Endothelial cell of umbilical vein (primary cell): ENCODE measurements around the gene HIGD1A. TPM values are rescaled to one million over a fixed set of nuclear protein-coding genes. Genes with fewer than 3 reads are reported as not detected.

Source experiments
- BruUV-seq: library from RNA; stranded (reverse); fragments of 400-500 nt; replicated peaks from 2 replicates; lab custom pipeline; 2021; lab: Mats Ljungman, UMichigan
- CTCF ChIA-PET: fragments of 300-600, 350-600 bp; sonication (Branson Sonifier 250); formaldehyde crosslinking; loops from one replicate; lab custom pipeline; 2021; ENCODE audit warnings: antibody characterized with exemption, inconsistent platforms; lab: Charles Lee
- POLR2A ChIA-PET: fragments of 300-600, 350-600 bp; sonication (Branson Sonifier 250); formaldehyde crosslinking; loops from one replicate; lab custom pipeline; 2021; ENCODE audit warnings: antibody characterized with exemption, inconsistent platforms; lab: Charles Lee
- DNase-seq: peaks from one replicate; pipeline ENCODE4 v3.0.0-alpha.2; 2011; ENCODE audit warnings: low read depth, low spot score
- FAIRE-seq: peaks from 2 replicates; lab custom pipeline; 2011; peaks lifted over from hg19 to GRCh38; lab: Jason Lieb, UNC
- H2AFZ ChIP-seq: 2 replicates; pipeline ENCODE4 v1.6.0; 2012; ENCODE audit warnings: low read depth, low read length, control low read depth, inconsistent platforms
- H3K27ac ChIP-seq: 2 replicates; pipeline ENCODE4 v1.5.1; 2011; ENCODE audit warnings: low read depth, mild to moderate bottlenecking, control low read depth, low read length, moderate library complexity; ENCODE audit not compliant: insufficient read depth
- H3K27me3 ChIP-seq, 2 experiments: 2 replicates each; pipeline versions ENCODE4 v1.6.0 to v1.6.1; 2011; ENCODE audit warnings: low read length in 2 of 2, mixed read lengths in 1 of 2; ENCODE audit not compliant: control insufficient read depth in 2 of 2, insufficient read depth in 2 of 2
- H3K36me3 ChIP-seq, 2 experiments: 2 replicates in 1 of 2; 3 replicates in 1 of 2; pipeline ENCODE4 v1.5.1; 2011; ENCODE audit warnings: low read length in 2 of 2, mild to moderate bottlenecking in 1 of 2, moderate library complexity in 1 of 2; ENCODE audit not compliant: control insufficient read depth in 2 of 2, insufficient read depth in 2 of 2; ENCODE audit errors: extremely low read depth in 1 of 2
- H3K4me1 ChIP-seq: 3 replicates; pipeline ENCODE4 v1.5.1; 2011; ENCODE audit warnings: mild to moderate bottlenecking, low read length; ENCODE audit not compliant: control insufficient read depth, insufficient read depth; ENCODE audit errors: extremely low read depth
- H3K4me2 ChIP-seq: 2 replicates; pipeline ENCODE4 v1.6.1; 2011; ENCODE audit warnings: low read length, control low read depth, mixed read lengths; ENCODE audit not compliant: insufficient read depth
- H3K4me3 ChIP-seq, 3 experiments: fragments of 200-600 bp in 1 of 3; sonication (generic), shearing (Covaris generic) in 1 of 3; replicated peaks in 1 of 3; 2 replicates each; pipeline ENCODE4 v1.5.1; 2011 to 2016; ENCODE audit warnings: control low read depth in 3 of 3, low read length in 3 of 3, mild to moderate bottlenecking in 2 of 3, inconsistent platforms in 1 of 3, low read depth in 1 of 3, moderate library complexity in 1 of 3; ENCODE audit not compliant: insufficient read depth in 1 of 3
- H3K79me2 ChIP-seq: 2 replicates; pipeline ENCODE4 v1.6.0; 2012; ENCODE audit warnings: low read length, inconsistent platforms; ENCODE audit not compliant: control insufficient read depth, insufficient read depth
- H3K9ac ChIP-seq: replicated peaks from 2 replicates; pipeline ENCODE3; 2011; ENCODE audit warnings: low read length, control low read depth; ENCODE audit not compliant: insufficient read depth; ENCODE audit errors: extremely low read depth
- H3K9me1 ChIP-seq: replicated peaks from 3 replicates; pipeline ENCODE4 v1.6.0; 2011; ENCODE audit warnings: mild to moderate bottlenecking, low read length; ENCODE audit not compliant: control insufficient read depth, insufficient read depth; ENCODE audit errors: extremely low read depth
- H3K9me3 ChIP-seq: replicated peaks from 2 replicates; pipeline ENCODE4 v1.5.1; 2012; ENCODE audit warnings: low read length, inconsistent platforms; ENCODE audit not compliant: control insufficient read depth, insufficient read depth
- H4K20me1 ChIP-seq: replicated peaks from 2 replicates; pipeline ENCODE3; 2011; ENCODE audit warnings: mild to moderate bottlenecking, low read length; ENCODE audit not compliant: control insufficient read depth, insufficient read depth; ENCODE audit errors: extremely low read depth
- EZH2 ChIP-seq: IDR thresholded peaks from 2 replicates; pipeline ENCODE4 v1.6.1; 2012; ENCODE audit warnings: borderline replicate concordance, low read depth, mild to moderate bottlenecking, moderate library complexity, low read length, inconsistent platforms; ENCODE audit not compliant: severe bottlenecking
- FOS ChIP-seq: IDR thresholded peaks from 2 replicates; pipeline ENCODE4 v1.6.1; 2011; ENCODE audit warnings: mild to moderate bottlenecking, low read length, moderate library complexity, borderline replicate concordance; ENCODE audit not compliant: insufficient read depth
- GATA2 ChIP-seq: IDR thresholded peaks from 2 replicates; pipeline ENCODE4 v1.7.0; 2011; ENCODE audit warnings: low read depth, mild to moderate bottlenecking, moderate library complexity, mixed read lengths, low read length; ENCODE audit not compliant: insufficient read length, insufficient read depth
- JUN ChIP-seq: IDR thresholded peaks from 2 replicates; pipeline ENCODE4 v1.6.1; 2011; ENCODE audit warnings: borderline replicate concordance, low read depth; ENCODE audit not compliant: insufficient read length, insufficient read depth
- MYC ChIP-seq: IDR thresholded peaks from one replicate; pipeline ENCODE4 v1.6.1; 2011; ENCODE audit warnings: mild to moderate bottlenecking, low read depth, low read length
- POLR2A ChIP-seq: IDR thresholded peaks from 2 replicates; pipeline ENCODE4 v1.6.1; 2012; ENCODE audit warnings: low read depth, mild to moderate bottlenecking, control low read depth, low read length
- POLR2AphosphoS5 ChIP-seq: IDR thresholded peaks from 2 replicates; pipeline ENCODE4 v1.6.1; 2012; ENCODE audit warnings: low read depth, mild to moderate bottlenecking, control low read depth, low read length, moderate library complexity; ENCODE audit not compliant: insufficient read depth
- dilution Hi-C: fragments of 300-500 bp; cut with MboI; formaldehyde crosslinking; loops from one replicate; pipeline ENCODE4 v1.15.0; 2019; ENCODE audit warnings: low sequenced_read_pairs; ENCODE audit not compliant: extremely low pct_ligation_motif_present
- intact Hi-C: fragments of 100-400 bp; cut with micrococcal nuclease; formaldehyde crosslinking; loops from one replicate; pipeline ENCODE4 v1.10.0; 2022
- polyA plus RNA-seq, 4 experiments: library from polyadenylated mRNA; depleted of rRNA in 3 of 4; stranded (reverse) in 3 of 4; unstranded in 1 of 4; fragments of >200 nt; gene quantifications; 2 replicates each; pipeline versions ENCODE4 v1.2.1 to v1.2.3, GENCODE V29; 2011 to 2012; ENCODE audit warnings: missing spikeins in 1 of 4
- total RNA-seq: library from RNA; stranded (reverse); gene quantifications from 2 replicates; pipeline ENCODE4 v1.2.3, GENCODE V29; 2021
- TF ChIP-seq, protein P1 (sequence below): IDR thresholded peaks from 2 replicates; pipeline ENCODE4 v1.6.1; 2011; ENCODE audit not compliant: insufficient read depth, insufficient read length
- TF ChIP-seq, protein P2 (sequence below), 2 donors: IDR thresholded peaks; 1 replicate in 1 of 2; 2 replicates in 1 of 2; pipeline ENCODE4 v1.5.1; 2011; ENCODE audit warnings: low read length in 2 of 2, mild to moderate bottlenecking in 2 of 2, moderate library complexity in 2 of 2, control low read depth in 1 of 2, inconsistent platforms in 1 of 2, low read depth in 1 of 2; ENCODE audit not compliant: insufficient read depth in 1 of 2; ENCODE audit errors: extremely low read depth in 1 of 2

Gene HIGD1A
- total and polyA plus RNA-seq, 2 donors (not counting 3 experiments of a cell fraction or from before 2014, with no cell fraction given) = 59.5 to 68.9 TPM

DNA sequence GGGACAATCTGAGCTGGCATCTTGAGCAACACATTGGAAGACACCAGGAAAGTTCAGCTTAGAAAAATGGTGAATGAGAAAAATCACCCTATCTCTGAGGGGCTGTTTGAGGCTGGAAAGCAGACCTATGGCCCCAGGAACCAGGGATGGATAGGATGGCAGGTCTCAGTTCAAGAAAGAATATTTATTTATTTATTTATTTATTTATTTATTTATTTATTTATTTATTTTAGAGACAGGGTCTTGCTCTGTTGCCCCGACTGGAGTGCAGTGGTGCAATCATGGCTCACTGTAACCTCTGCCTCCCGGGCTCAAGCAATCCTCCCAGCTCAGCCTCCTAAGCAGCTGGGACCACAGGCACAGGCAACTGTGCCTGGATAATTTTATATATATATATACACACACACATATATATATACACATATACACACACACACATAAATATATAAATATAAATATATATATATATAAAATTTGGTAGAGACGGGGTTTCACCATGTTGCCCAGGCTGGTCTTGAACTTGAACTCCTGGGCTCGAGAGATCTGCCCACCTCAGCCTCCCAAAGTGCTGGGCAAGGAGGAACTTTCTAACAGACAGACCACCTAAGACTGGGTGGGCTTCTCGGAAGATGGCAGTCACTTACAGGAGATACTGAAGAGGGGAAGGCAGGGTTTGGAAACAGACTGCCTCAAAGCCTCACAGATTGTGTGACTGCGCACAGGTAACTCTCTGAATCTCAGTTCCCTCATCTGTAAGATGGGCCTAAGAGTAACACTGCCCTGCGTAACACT, 60.9 kb downstream of the HIGD1A start:
- no peaks in the 10 kb centered on the region for H3K4me1 ChIP-seq
- H2AFZ ChIP-seq = no peak overlapping the region
- no peak overlapping the region for H3K4me3 ChIP-seq
- no peak for FAIRE-seq
- no peaks in the 10 kb centered on the region for H3K36me3 ChIP-seq
- H3K27me3 ChIP-seq = no peaks in the 10 kb centered on the region
- no peaks in the 10 kb centered on the region for H4K20me1 ChIP-seq
- no TSS peak for BruUV-seq
- H3K27ac ChIP-seq = no peak overlapping the region
- dilution Hi-C loops (no loop called here), intact Hi-C loops (no loop called here)
- ChIA-PET POLR2A (no interaction called here), CTCF (interaction anchor here (0.6 to 6.9 kb wide), 18 partner anchors 8 to 513 kb away, joined by 3 to 61 read pairs (median 4); no protein-coding TSS in a partner anchor)
- no peak overlapping the region for H3K4me2 ChIP-seq
- no peaks in the 10 kb centered on the region for H3K79me2 ChIP-seq
- H3K9ac ChIP-seq = no peak overlapping the region
- no peaks in the 10 kb centered on the region for H3K9me3 ChIP-seq
- TF ChIP-seq EZH2 (no peak), GATA2 (no peak), POLR2A (no peak), JUN (no peak), FOS (no peak), POLR2AphosphoS5 (no peak), MYC (no peak)
- TF ChIP-seq, protein P1, sequence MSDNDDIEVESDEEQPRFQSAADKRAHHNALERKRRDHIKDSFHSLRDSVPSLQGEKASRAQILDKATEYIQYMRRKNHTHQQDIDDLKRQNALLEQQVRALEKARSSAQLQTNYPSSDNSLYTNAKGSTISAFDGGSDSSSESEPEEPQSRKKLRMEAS = no peak
- TF ChIP-seq, protein P2, sequence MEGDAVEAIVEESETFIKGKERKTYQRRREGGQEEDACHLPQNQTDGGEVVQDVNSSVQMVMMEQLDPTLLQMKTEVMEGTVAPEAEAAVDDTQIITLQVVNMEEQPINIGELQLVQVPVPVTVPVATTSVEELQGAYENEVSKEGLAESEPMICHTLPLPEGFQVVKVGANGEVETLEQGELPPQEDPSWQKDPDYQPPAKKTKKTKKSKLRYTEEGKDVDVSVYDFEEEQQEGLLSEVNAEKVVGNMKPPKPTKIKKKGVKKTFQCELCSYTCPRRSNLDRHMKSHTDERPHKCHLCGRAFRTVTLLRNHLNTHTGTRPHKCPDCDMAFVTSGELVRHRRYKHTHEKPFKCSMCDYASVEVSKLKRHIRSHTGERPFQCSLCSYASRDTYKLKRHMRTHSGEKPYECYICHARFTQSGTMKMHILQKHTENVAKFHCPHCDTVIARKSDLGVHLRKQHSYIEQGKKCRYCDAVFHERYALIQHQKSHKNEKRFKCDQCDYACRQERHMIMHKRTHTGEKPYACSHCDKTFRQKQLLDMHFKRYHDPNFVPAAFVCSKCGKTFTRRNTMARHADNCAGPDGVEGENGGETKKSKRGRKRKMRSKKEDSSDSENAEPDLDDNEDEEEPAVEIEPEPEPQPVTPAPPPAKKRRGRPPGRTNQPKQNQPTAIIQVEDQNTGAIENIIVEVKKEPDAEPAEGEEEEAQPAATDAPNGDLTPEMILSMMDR (IDR thresholded peaks at IDR 0.05; ENCODE audit: extremely low read depth in 1 of 2, insufficient read depth in 1 of 2, low read depth in 1 of 2, low read length in 2 of 2) = no peak
- DNase-seq = no peak
- H3K9me1 ChIP-seq = no peaks in the 10 kb centered on the region
